ENCODE data around the gene NAXE. TPM values are rescaled to one million over a fixed set of nuclear protein-coding genes. Genes with fewer than 3 reads are reported as not detected.
A peak's percentile ranks its signal among the peaks of the same experiment; 100 is the strongest.

NAXE gene
- total and polyA plus RNA-seq, 2 of the 13 experiments (the other 11 are each of a cell fraction or from before 2014, with no cell fraction given) = 39.4 to 59.4 TPM

GRCh38 chr1:156583821-156584622 lies 7.6 kb upstream of the NAXE start:
- H3K36me3 ChIP-seq (replicated peaks in 1 of 2; ENCODE audit: control insufficient read depth in 1 of 2, insufficient read depth in 2 of 2, low read length in 2 of 2) = no peaks in the 10 kb centered on the region
- DNase-seq (ENCODE audit: low spot score) = peak; percentile 40
- peak; percentile 87 for FAIRE-seq
- in situ Hi-C loops (cut with HindIII; ENCODE audit: extremely low pct_ligation_motif_present, low pct_unique_long_range_greater_than_20kb) = no loop called here
- no TSS peak for BruUV-seq (replicated peaks)
- intact Hi-C loops (cut with micrococcal nuclease; ENCODE audit: unreplicated experiment) = loop anchor here (1.0 to 5.0 kb wide), 3 partner anchors 24 to 128 kb away; partner anchors contain the start of gene MEF2D
- H3K4me2 ChIP-seq (ENCODE audit: low read depth, low read length) = no peak overlapping the region
- WGBS (ENCODE audit: low lambda C conversion rate) = 59% methylated on average over 20 of the region's 20 CpGs
- no peak overlapping the region for H3K27ac ChIP-seq (ENCODE audit: extremely low read length, insufficient read depth, low read length)
- ChIA-PET POLR2A (no interaction called here), CTCF (ENCODE audit: low intra/inter-chr PET ratio, low total read pairs) (interaction anchor here (0.6 to 5.8 kb wide), 3 partner anchors 24 to 128 kb away, joined by 3 to 86 read pairs (median 7); no protein-coding TSS in a partner anchor)
- H3K9ac ChIP-seq (ENCODE audit: insufficient read depth, low read depth, low read length) = no peak overlapping the region
- H3K9me3 ChIP-seq (ENCODE audit: low read length) = no peaks in the 10 kb centered on the region
- H2AFZ ChIP-seq (ENCODE audit: low read length) = no peak overlapping the region
- 0 out of 2 replicates have a peak, but pooled peaks cover 14% of the 10 kb centered on the region for H3K4me1 ChIP-seq (ENCODE audit: insufficient read depth, low read length)
- H3K27me3 ChIP-seq (ENCODE audit: control insufficient read depth in 1 of 2, insufficient read depth in 2 of 2, low read length in 2 of 2) = peaks cover 6 to 39% of the 10 kb centered on the region in 2 experiments; a peak in 4 of 5 replicates
- H3K79me2 ChIP-seq (ENCODE audit: insufficient read depth, low read length) = no peaks in the 10 kb centered on the region
- no peaks in the 10 kb centered on the region for H4K20me1 ChIP-seq (ENCODE audit: insufficient read depth, low read length)
- no peak overlapping the region for H3K4me3 ChIP-seq (replicated peaks in 1 of 3; ENCODE audit: insufficient read depth in 1 of 3, low read depth in 2 of 3, low read length in 3 of 3)
- ATAC-seq = no peak; the same call in 2 of the 3 replicates
- peak; percentile 47; the same call in 1 of the 2 replicates for TF ChIP-seq SMC3 (IDR thresholded peaks at IDR 0.05; ENCODE audit: low read length)
- TF ChIP-seq GTF2F1 (IDR thresholded peaks at IDR 0.05; ENCODE audit: low read length) = no peak
- TF ChIP-seq TFAP4 (IDR thresholded peaks at IDR 0.05; ENCODE audit: borderline replicate concordance, low read depth) = no peak
- peak; percentile 72 for TF ChIP-seq STAG1 (CRISPR knock-in tag; IDR thresholded peaks at IDR 0.05)
- TF ChIP-seq CTCF (CRISPR knock-in tag; IDR thresholded peaks at IDR 0.05) = peak; percentile 76
- no peak for TF ChIP-seq ZNF768 (CRISPR knock-in tag; IDR thresholded peaks at IDR 0.05)
- TF ChIP-seq PAWR (CRISPR knock-in tag; IDR thresholded peaks at IDR 0.05; ENCODE audit: borderline replicate concordance) = no peak
- no peak for TF ChIP-seq ZNF670 (CRISPR knock-in tag; IDR thresholded peaks at IDR 0.05; ENCODE audit: borderline replicate concordance)
- TF ChIP-seq HMGA1 (CRISPR knock-in tag; conservative IDR thresholded peaks at IDR 0.05) = no peak
- 0 out of 2 replicates have a peak, but pooled peaks have one; percentile 19 for TF ChIP-seq PHF20 (CRISPR knock-in tag; IDR thresholded peaks at IDR 0.05)
- no peak for TF ChIP-seq TSC22D2 (CRISPR knock-in tag; IDR thresholded peaks at IDR 0.05; ENCODE audit: borderline replicate concordance)
- no peak for TF ChIP-seq YY1 (IDR thresholded peaks at IDR 0.05; ENCODE audit: insufficient read depth, insufficient replicate concordance, low read depth, low read length)
- no peak for TF ChIP-seq NCOR1 (IDR thresholded peaks at IDR 0.05; ENCODE audit: borderline replicate concordance, low read length)
- TF ChIP-seq, protein P1, sequence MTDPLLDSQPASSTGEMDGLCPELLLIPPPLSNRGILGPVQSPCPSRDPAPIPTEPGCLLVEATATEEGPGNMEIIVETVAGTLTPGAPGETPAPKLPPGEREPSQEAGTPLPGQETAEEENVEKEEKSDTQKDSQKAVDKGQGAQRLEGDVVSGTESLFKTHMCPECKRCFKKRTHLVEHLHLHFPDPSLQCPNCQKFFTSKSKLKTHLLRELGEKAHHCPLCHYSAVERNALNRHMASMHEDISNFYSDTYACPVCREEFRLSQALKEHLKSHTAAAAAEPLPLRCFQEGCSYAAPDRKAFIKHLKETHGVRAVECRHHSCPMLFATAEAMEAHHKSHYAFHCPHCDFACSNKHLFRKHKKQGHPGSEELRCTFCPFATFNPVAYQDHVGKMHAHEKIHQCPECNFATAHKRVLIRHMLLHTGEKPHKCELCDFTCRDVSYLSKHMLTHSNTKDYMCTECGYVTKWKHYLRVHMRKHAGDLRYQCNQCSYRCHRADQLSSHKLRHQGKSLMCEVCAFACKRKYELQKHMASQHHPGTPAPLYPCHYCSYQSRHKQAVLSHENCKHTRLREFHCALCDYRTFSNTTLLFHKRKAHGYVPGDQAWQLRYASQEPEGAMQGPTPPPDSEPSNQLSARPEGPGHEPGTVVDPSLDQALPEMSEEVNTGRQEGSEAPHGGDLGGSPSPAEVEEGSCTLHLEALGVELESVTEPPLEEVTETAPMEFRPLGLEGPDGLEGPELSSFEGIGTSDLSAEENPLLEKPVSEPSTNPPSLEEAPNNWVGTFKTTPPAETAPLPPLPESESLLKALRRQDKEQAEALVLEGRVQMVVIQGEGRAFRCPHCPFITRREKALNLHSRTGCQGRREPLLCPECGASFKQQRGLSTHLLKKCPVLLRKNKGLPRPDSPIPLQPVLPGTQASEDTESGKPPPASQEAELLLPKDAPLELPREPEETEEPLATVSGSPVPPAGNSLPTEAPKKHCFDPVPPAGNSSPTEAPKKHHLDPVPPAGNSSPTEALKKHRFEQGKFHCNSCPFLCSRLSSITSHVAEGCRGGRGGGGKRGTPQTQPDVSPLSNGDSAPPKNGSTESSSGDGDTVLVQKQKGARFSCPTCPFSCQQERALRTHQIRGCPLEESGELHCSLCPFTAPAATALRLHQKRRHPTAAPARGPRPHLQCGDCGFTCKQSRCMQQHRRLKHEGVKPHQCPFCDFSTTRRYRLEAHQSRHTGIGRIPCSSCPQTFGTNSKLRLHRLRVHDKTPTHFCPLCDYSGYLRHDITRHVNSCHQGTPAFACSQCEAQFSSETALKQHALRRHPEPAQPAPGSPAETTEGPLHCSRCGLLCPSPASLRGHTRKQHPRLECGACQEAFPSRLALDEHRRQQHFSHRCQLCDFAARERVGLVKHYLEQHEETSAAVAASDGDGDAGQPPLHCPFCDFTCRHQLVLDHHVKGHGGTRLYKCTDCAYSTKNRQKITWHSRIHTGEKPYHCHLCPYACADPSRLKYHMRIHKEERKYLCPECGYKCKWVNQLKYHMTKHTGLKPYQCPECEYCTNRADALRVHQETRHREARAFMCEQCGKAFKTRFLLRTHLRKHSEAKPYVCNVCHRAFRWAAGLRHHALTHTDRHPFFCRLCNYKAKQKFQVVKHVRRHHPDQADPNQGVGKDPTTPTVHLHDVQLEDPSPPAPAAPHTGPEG (CRISPR knock-in tag; IDR thresholded peaks at IDR 0.05) = no peak
- no peak for TF ChIP-seq HES4 (CRISPR knock-in tag; IDR thresholded peaks at IDR 0.05; ENCODE audit: borderline replicate concordance)

Measured in HepG2 (cell line).